Neuronal stem cell (in vitro differentiated cells): Measurements from ENCODE around the gene CHODL.

ENCODE experiments used
- DNase-seq: peaks from one replicate; pipeline ENCODE4 v3.0.0-alpha.2; 2013; ENCODE audit warnings: low spot score
- H2AFZ ChIP-seq: one replicate; pipeline ENCODE4 v1.6.1; 2013; ENCODE audit warnings: mild to moderate bottlenecking, low read length, inconsistent platforms
- H2AK5ac ChIP-seq: 2 replicates; pipeline ENCODE4 v1.6.1; 2013; ENCODE audit warnings: low read depth, mild to moderate bottlenecking, inconsistent platforms, low read length, moderate library complexity, mixed read lengths
- H2BK120ac ChIP-seq: 2 replicates; pipeline ENCODE4 v1.6.1; 2013; ENCODE audit warnings: low read depth, mild to moderate bottlenecking, inconsistent platforms, low read length, moderate library complexity, mixed read lengths
- H2BK12ac ChIP-seq: one replicate; pipeline ENCODE4 v1.6.1; 2013; ENCODE audit warnings: low read length, inconsistent platforms
- H2BK15ac ChIP-seq: 2 replicates; pipeline ENCODE4 v1.6.1; 2013; ENCODE audit warnings: mild to moderate bottlenecking, low read length, inconsistent platforms, mixed read lengths
- H2BK5ac ChIP-seq: one replicate; pipeline ENCODE4 v1.6.1; 2013; ENCODE audit warnings: inconsistent platforms, mild to moderate bottlenecking, low read length, moderate library complexity
- H3K14ac ChIP-seq: one replicate; pipeline ENCODE4 v1.6.1; 2013; ENCODE audit warnings: low read length, inconsistent platforms
- H3K18ac ChIP-seq: 2 replicates; pipeline ENCODE4 v1.6.1; 2013; ENCODE audit warnings: low read length, inconsistent platforms
- H3K23ac ChIP-seq: 2 replicates; pipeline ENCODE4 v1.6.1; 2013; ENCODE audit warnings: low read depth, mild to moderate bottlenecking, mixed read lengths, low read length, inconsistent platforms; ENCODE audit not compliant: poor library complexity
- H3K27ac ChIP-seq: replicated peaks from 3 replicates; pipeline ENCODE4 v1.5.1; 2013; ENCODE audit warnings: low read length, inconsistent platforms
- H3K27me3 ChIP-seq, 3 experiments: 2 replicates each; pipeline ENCODE4 v1.6.1; 2013; ENCODE audit warnings: low read length in 3 of 3, mild to moderate bottlenecking in 2 of 3, inconsistent platforms in 1 of 3, low read depth in 1 of 3, mixed read lengths in 1 of 3, moderate library complexity in 1 of 3; ENCODE audit not compliant: control insufficient read depth in 3 of 3, insufficient read depth in 3 of 3
- H3K36me3 ChIP-seq, 2 donors: replicated peaks in 1 of 2; 2 replicates each; pipeline ENCODE4 v1.6.1; 2013; ENCODE audit warnings: low read length in 2 of 2; ENCODE audit not compliant: control insufficient read depth in 2 of 2, insufficient read depth in 2 of 2
- H3K4ac ChIP-seq: 2 replicates; pipeline ENCODE4 v1.6.1; 2013; ENCODE audit warnings: inconsistent platforms, mild to moderate bottlenecking, low read length, moderate library complexity
- H3K4me1 ChIP-seq, 2 donors: 1 replicate in 1 of 2; 2 replicates in 1 of 2; pipeline ENCODE4 v1.6.1; 2013; ENCODE audit warnings: low read length in 2 of 2, low read depth in 1 of 2; ENCODE audit not compliant: control insufficient read depth in 2 of 2, insufficient read depth in 1 of 2
- H3K4me2 ChIP-seq: one replicate; pipeline ENCODE4 v1.6.1; 2013; ENCODE audit warnings: mild to moderate bottlenecking, low read length, inconsistent platforms; ENCODE audit not compliant: insufficient read depth, poor library complexity, severe bottlenecking
- H3K4me3 ChIP-seq, 2 donors: 2 replicates each; pipeline ENCODE4 v1.5.1; 2013; ENCODE audit warnings: low read length in 2 of 2, mild to moderate bottlenecking in 2 of 2, inconsistent platforms in 1 of 2, moderate library complexity in 1 of 2
- H3K79me1 ChIP-seq: one replicate; pipeline ENCODE4 v1.6.1; 2013; ENCODE audit warnings: low read depth, mild to moderate bottlenecking, inconsistent platforms, low read length, moderate library complexity
- H3K9ac ChIP-seq: one replicate; pipeline ENCODE4 v1.6.1; 2013; ENCODE audit warnings: mild to moderate bottlenecking, low read depth, low read length, inconsistent platforms; ENCODE audit not compliant: poor library complexity
- H3K9me3 ChIP-seq, 2 donors: replicated peaks in 1 of 2; 2 replicates each; pipeline versions ENCODE3 to v1.6.1; 2013; ENCODE audit warnings: low read length in 2 of 2, mild to moderate bottlenecking in 2 of 2, inconsistent platforms in 1 of 2, low read depth in 1 of 2, mixed read lengths in 1 of 2, moderate library complexity in 1 of 2; ENCODE audit not compliant: control insufficient read depth in 2 of 2, insufficient read depth in 1 of 2
- H4K8ac ChIP-seq: one replicate; pipeline ENCODE4 v1.6.1; 2013; ENCODE audit warnings: low read depth, mild to moderate bottlenecking, inconsistent platforms, low read length, moderate library complexity
- H4K91ac ChIP-seq: one replicate; pipeline ENCODE4 v1.6.1; 2013; ENCODE audit warnings: low read length, low read depth, mild to moderate bottlenecking, inconsistent platforms; ENCODE audit not compliant: poor library complexity
- WGBS, 2 donors: extraction: QIAGEN DNeasy Blood & Tissue Kit; methylation state at CpG; one replicate each; pipeline ENCODE4 v1.1.7; 2013; ENCODE audit warnings: missing lambda C conversion rate in 2 of 2, mixed read lengths in 1 of 2; ENCODE audit not compliant: insufficient read length in 2 of 2, insufficient replicate concordance in 1 of 2; ENCODE audit errors: extremely low coverage in 2 of 2; 5-methylcytosine and 5-hydroxymethylcytosine counted together

The CHODL gene

DNA sequence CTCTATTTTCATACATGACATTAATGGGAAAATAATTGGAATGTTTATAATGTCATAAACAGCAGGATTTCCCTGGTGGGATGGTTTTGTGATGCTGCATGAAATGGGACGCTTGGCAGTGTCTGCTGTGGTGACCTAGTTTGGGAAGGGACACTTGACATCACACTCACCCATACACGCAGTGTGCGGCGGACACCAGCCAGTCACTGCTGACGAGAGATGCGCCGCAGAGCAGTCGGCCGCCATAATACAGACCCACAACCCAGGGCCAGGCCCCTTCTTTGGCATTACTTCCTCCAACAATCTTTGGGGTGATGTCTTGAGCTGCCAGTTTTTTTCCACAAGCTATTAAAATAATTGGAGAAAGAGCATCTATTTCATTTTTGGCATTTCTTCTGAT lies 49.5 kb downstream of the CHODL start:
- no peaks in the 10 kb centered on the region for H3K79me1 ChIP-seq

DNA sequence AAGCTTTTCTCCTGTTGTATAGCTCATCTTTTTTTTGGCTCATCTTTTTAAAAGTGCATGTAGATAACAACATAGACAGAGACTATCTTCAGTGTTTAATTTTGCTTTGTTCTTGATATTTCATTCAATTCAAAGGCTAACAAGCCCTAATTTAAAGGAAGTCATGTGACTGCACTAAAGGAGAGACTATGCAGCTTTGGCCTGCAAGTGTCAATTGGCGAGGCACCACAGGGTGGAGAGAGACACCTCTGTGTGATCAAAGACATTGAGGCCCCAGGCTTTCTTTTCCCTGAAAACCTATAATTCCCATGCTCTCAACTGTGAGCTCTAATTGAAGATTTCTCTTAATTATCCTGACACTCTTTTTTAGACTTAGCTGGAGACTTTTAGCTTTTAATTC lies 53.6 kb downstream of the CHODL start:
- no peak overlapping the region for H2BK120ac ChIP-seq
- no peak overlapping the region for H3K18ac ChIP-seq
- H4K8ac ChIP-seq: no peak overlapping the region
- no peaks in the 10 kb centered on the region for H3K27me3 ChIP-seq
- WGBS, 2 donors: no CpG with 5 or more reads among the region's 1 CpG
- no peak overlapping the region for H2BK12ac ChIP-seq
- no peak overlapping the region for H3K14ac ChIP-seq
- H3K4me3 ChIP-seq: no peak overlapping the region
- H3K4me2 ChIP-seq: no peak overlapping the region
- H4K91ac ChIP-seq: no peak overlapping the region
- peaks cover 0 to 2% of the 10 kb centered on the region in 2 donors for H3K4me1 ChIP-seq
- H3K23ac ChIP-seq: no peak overlapping the region
- no peak overlapping the region for H2AFZ ChIP-seq
- no peak overlapping the region for H3K4ac ChIP-seq
- no peak overlapping the region for H2AK5ac ChIP-seq
- no peak overlapping the region for H2BK5ac ChIP-seq
- H3K27ac ChIP-seq: no peak overlapping the region
- H3K36me3 ChIP-seq: no peaks in the 10 kb centered on the region
- H3K9me3 ChIP-seq: no peaks in the 10 kb centered on the region
- H3K79me1 ChIP-seq: no peaks in the 10 kb centered on the region
- H2BK15ac ChIP-seq: no peak overlapping the region
- DNase-seq: no peak
- no peak overlapping the region for H3K9ac ChIP-seq

More for the DNA sequence above, 49.5 kb downstream of the CHODL start:
- Histone ChIP-seq H3K9me3 (no peaks in the 10 kb centered on the region), H3K4me3 (no peak overlapping the region), H3K9ac (peak overlapping the region; percentile 9), H3K18ac (no peak overlapping the region), H4K91ac (no peak overlapping the region), H3K36me3 (no peaks in the 10 kb centered on the region), H3K27ac (no peak overlapping the region), H4K8ac (no peak overlapping the region), H3K23ac (no peak overlapping the region), H3K14ac (no peak overlapping the region), H2BK12ac (no peak overlapping the region), H2BK120ac (no peak overlapping the region), H3K4ac (no peak overlapping the region), H2BK15ac (no peak overlapping the region), H2AFZ (no peak overlapping the region), H3K27me3 (peaks cover 0 to 3% (median 0%) of the 10 kb centered on the region in 3 experiments), H3K4me2 (no peak overlapping the region), H2BK5ac (no peak overlapping the region), H2AK5ac (no peak overlapping the region), H3K4me1 (no peaks in the 10 kb centered on the region)
- no peak for DNase-seq
- WGBS, 2 donors: no CpG with 5 or more reads among the region's 9 CpGs
